DOHH2 (cell line): ENCODE results near the gene GFI1.

Experiments
- CTCF ChIP-seq: fragments of 200-600 bp; sonication (generic); IDR thresholded peaks from one replicate; pipeline ENCODE4 v1.5.1; 2014; ENCODE audit warnings: antibody characterized with exemption, mild to moderate bottlenecking, low read depth, low read length; ENCODE audit not compliant: poor library complexity, severe bottlenecking
- EZH2phosphoT487 ChIP-seq: fragments of 200-600 bp; sonication (generic); IDR thresholded peaks from 2 replicates; pipeline ENCODE4 v1.6.1; 2017; ENCODE audit warnings: borderline replicate concordance, mild to moderate bottlenecking, antibody characterized with exemption, low read length, moderate library complexity, mixed read lengths

- TF ChIP-seq CTCF (no peak), EZH2phosphoT487 (no peak)
Observed at GRCh38 chr1:92447976-92448375, 38.7 kb downstream of the GFI1 start.
